GM18502 (cell line): ENCODE measurements around the gene MDH1B.
"Not testable (repeated sequence)": the region's sequence is repeated elsewhere in the genome, so short reads cannot be mapped to it uniquely, and the experiment has no call there.

Experiments
- ATAC-seq: cut with Tn5 transposase; IDR thresholded peaks from one replicate; pipeline ENCODE4 v1.9.1; 2021; ENCODE audit warnings: mild to moderate bottlenecking; ENCODE audit not compliant: unreplicated experiment, poor library complexity

Gene MDH1B

GRCh38 chr2:206774871-206775270 is 9.7 kb upstream of the MDH1B start:
- ATAC-seq = no peak

- ATAC-seq = no peak
Measured at GRCh38 chr2:206766057-206766930, 1.2 kb upstream of the MDH1B start.

DNA sequence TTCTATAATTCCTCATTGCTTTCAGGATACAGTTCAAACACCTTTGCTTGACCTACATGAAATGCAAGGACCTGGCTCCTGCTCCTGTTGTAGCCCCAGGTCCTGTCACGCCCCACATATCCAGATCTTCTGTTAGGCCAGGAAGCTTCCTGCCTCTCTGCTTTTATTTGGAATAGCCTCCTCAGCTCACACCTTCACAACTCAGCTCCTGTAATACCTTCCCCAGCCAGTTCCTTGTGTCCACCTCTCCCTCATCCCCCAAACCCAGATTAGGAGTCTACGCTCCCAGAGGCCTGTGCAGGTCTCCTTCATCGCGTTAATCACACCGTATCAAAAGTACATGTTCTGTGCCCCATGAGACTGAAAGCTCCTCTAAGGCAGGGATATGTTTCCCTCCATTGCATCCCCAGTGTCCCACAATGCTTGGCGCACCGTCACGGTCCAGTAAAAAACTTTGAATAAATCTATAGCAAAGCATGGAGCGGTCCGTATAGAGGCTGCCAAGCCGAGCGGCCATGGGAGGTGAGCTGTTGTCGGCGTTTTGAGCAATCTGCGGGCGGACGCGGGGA is 371 bp downstream of the MDH1B start:
- ATAC-seq = peak; percentile 50

DNA sequence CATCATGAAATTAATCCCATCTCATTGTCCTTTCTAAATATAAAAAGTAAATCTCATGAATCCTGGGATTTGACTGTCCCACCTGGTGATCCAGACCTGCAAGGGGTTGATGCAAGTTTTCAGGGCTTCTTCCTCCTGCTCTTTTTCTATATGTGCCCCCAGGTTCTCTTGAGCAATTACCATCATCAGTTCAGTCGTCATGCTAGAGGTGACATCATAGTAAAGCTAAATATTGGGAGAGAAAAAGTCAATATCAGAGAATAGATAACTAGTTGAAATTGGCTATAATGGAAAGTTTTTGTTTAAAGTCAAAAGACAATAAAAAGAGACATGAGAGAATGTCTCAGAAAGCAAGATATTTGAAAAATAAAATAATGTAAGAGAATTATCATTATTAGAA is 8.3 kb downstream of the MDH1B start:
- no peak for ATAC-seq

- ATAC-seq = no peak
Measured at GRCh38 chr2:206740800-206741199, 24.3 kb downstream of the MDH1B start.

DNA sequence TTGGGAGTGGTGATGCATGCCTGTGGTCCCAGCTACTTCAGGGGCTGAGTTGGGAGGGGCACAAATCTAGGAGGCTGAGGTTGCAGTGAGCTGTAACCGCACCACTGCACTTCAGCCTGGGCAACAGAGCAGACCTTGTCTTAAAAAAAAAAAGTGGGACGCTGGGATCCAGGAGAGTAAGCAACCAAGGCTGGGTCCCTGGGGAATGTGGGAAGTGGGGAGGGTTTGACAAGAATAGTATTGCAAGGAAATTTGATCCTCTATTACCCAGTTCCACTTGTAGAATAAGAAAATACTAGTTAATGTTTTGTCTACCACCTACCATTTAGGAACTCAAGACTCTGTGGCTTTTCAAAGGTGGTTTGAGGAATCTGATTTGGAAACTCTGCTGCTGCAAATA is 25.9 kb downstream of the MDH1B start:
- ATAC-seq = no peak

DNA sequence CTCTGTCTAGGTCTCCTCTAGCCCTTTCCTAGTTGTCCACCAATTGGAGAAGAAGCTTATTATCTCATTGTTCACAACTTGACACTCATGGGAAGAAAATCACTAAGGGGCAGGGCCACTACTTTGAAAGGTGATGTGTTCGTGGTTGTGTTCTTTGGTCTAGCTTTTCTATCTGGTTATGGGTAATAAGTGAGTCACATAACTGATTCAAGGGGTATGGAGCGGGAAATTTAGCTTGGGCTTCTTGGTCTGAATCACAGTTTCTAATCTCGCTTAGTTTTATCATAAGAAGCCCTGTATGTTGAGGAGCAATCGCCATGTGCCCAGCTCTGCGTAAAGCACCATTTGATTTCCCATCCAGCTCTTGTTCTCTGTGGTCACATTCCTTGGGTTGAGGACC is 28.2 kb downstream of the MDH1B start:
- ATAC-seq = no peak

DNA sequence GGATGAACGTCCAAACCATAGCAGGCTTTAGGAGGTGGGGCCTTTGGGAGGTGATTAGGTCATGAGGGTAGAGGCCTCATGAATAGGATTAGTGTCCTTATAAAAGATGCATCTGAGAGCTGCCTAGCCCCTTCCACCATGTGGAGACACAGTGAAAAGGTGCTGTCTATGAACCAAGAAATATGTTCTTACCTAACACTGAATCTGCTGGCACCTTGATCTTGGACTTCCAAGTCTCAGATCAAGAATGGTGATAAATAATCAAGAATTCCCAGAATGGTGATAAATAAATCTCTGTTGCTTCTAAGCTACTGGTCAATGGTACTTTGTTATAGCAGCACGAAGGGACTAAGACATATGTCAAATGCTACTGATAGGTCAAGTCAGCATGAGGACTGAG is 31.8 kb downstream of the MDH1B start:
- ATAC-seq = no peak

- no peak for ATAC-seq
Measured at GRCh38 chr2:206728277-206729199, 36.6 kb downstream of the MDH1B start.

DNA sequence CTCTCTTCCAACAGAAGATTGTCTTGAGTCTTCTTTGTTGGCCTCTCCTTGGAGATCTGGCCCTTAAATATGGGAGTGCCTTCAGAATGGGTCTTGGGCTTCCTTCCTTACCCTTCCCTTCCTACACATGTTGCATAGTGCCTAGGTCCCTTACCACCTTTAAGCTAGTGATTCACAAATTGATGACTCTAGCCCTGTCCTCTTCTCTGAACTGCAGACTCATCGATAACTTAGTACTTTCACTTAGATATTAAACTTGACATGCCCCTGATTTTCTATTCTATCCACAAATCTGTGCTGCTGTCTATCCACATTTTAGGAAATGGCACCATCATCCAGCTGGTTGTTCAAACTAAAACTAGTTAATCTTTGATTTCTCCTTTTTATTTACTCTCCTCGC is 37.8 kb downstream of the MDH1B start:
- no peak for ATAC-seq

GRCh38 chr2:206723288-206723687 is 41.8 kb downstream of the MDH1B start:
- no peak for ATAC-seq

DNA sequence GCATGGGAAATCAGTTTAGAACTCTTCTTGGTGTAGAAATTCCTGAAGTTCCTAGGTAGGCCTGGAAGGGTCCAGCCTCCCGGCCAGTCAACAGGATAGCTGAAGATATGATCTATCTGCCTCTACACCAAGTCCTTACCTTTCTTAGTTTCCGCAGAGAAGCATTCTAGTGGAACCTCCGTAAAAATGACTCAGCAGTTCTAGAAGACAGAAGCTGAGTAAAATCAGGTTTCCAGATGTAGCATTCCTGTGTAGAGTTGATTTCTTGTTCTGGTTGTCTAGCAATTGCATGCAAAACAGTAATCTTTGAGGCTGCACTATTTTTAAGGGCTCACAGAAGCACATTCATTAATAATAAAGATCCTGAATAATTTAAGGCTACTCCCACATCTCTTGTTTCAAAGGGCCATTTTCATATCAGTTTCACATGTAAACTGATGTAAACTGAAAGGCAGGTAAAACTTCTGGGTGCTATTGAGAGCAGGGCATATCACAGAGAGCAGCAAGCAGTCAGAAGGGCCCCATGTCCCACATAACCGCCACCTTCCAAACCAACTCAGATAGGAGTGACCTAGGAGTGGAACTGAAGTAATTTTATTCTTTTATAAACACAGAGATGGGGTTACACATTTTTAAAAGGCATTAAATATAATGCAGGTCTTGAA is 43.7 kb downstream of the MDH1B start:
- ATAC-seq = peak; percentile 86

DNA sequence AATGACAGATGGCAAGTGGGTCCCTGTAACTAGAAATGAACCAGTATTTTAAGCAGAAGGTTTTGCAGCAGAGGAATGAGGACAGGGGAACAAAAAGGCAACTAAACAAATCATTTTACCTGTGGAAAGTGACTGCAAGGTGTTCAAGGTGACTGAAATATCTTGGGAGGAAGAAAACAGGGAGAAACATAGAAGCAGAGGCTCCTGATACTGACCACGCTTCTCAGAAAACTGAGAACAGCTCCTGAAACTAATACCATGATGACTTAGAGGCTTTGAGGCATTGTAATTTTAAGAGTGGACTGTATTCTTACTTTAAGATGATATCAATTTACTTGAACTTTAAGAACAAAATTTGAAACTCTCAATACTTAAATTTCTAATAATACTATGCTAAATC is 46.8 kb downstream of the MDH1B start, which contains the start of gene DYTN:
TSS of gene DYTN (minus strand) at position 101 of the 400 bp plus-strand sequence. CDS start 117 bp downstream, outside the sequence.
- ATAC-seq = peak; percentile 30

GRCh38 chr2:206716623-206717022 is 48.5 kb downstream of the MDH1B start:
- ATAC-seq = no peak

DNA sequence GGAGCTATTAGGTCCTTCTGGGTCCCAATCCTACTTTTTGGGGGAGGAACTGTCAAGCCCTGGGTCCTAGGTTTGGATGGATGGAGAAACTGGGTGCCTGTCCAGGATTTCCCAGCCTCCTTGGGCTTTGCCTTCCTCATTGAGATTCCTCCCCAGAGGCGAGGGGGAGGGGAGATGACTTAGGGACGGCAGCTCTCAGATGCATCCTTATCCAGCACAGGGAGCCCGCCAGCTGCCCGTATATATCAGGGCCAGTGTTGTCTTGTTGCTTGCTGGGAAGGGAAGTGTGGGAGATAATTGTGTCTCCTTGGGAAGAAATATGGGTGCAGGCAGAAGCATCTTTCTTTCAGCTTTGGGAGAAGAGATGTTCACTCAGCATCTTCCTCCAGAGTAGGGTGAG is 49.9 kb downstream of the MDH1B start:
- not testable (repeated sequence) for ATAC-seq

- ATAC-seq = peak; percentile 80
Measured at GRCh38 chr2:206713746-206714145, 51.4 kb downstream of the MDH1B start.

DNA sequence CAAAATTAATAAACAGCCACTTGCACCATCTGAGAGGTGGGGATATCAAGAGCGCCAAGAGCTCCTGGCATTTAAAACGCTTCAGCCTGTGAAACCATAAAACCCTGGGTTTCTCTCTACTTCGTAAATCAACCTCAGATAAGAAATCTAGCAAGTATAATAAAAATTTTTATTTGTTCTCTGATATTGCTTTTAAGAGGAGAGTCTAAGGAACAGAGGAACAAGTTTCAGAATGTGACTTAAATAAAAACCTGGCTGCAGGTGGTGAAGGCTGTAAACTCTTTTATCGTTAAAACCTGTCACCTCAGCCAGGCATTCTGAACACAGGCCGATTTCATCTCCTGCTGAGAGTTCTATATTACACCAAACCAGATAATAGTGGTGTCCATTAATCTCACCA is 56.8 kb downstream of the MDH1B start:
- ATAC-seq = no peak

GRCh38 chr2:206707164-206707701 is 57.9 kb downstream of the MDH1B start:
- ATAC-seq = no peak

DNA sequence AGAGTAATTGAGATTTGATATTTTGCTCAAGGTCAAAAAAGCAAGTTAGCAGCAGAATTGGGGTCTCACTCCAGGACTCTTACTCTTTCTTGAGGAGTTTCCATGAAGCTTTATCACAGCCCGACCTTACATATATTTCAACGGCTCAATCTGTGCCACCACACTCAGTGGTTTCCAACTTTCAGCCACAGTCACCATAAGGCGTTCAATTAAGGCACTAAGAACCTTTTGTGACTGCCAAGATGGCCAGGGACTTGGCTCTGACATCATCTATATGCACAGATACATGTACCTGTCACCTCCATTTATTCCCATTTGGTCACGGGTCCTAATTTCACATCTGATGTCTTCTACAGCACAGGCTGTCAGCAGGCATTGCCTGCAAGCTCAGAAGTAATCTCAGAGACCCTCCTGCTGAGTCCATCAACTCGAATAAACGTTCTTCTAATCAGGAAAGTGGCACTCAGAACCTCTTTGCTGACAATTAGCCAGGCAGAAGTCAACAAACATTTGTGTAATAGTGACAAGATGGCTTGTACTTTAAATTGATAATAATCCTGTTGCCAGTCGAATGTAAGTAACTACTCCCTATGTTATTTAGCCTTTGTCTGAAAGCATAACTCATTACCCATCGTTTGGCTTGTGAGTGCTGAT is 63.0 kb downstream of the MDH1B start:
- ATAC-seq = no peak
